Stomach (tissue), 4 donors: ENCODE measurements around the gene CSNK1G1.

ENCODE experiments used
- CTCF ChIP-seq, 7 experiments: fragments of 450-650 bp in 4 of 7; fragments of 200-600 bp in 3 of 7; sonication (generic) in 3 of 7; IDR thresholded peaks; one replicate each; pipeline ENCODE4 v1.5.1; 2016 to 2019; ENCODE audit warnings: antibody characterized with exemption in 7 of 7, control low read depth in 2 of 7, mild to moderate bottlenecking in 1 of 7
- POLR2A ChIP-seq, 4 donors: fragments of 450-650 bp; IDR thresholded peaks; one replicate each; pipeline ENCODE4 v1.6.1; 2016; ENCODE audit warnings: antibody characterized with exemption in 4 of 4, control low read depth in 2 of 4, mild to moderate bottlenecking in 1 of 4, moderate library complexity in 1 of 4

- TF ChIP-seq CTCF (IDR thresholded peaks at IDR 0.05) (no peak), POLR2A (IDR thresholded peaks at IDR 0.05) (no peak)
Observed at GRCh38 chr15:64315216-64315615, 40.8 kb downstream of the CSNK1G1 start.
